NB4 (cell line): Measurements from ENCODE around the gene ELK4.

Source experiments
- POLR2A ChIP-seq: IDR thresholded peaks from 2 replicates; pipeline ENCODE4 v1.6.1; 2011; ENCODE audit warnings: mild to moderate bottlenecking; ENCODE audit not compliant: insufficient read length; ENCODE audit errors: extremely low read depth
- TF ChIP-seq, protein P1 (sequence below): IDR thresholded peaks from one replicate; pipeline ENCODE4 v1.5.1; 2012; ENCODE audit warnings: low read depth, low read length

DNA sequence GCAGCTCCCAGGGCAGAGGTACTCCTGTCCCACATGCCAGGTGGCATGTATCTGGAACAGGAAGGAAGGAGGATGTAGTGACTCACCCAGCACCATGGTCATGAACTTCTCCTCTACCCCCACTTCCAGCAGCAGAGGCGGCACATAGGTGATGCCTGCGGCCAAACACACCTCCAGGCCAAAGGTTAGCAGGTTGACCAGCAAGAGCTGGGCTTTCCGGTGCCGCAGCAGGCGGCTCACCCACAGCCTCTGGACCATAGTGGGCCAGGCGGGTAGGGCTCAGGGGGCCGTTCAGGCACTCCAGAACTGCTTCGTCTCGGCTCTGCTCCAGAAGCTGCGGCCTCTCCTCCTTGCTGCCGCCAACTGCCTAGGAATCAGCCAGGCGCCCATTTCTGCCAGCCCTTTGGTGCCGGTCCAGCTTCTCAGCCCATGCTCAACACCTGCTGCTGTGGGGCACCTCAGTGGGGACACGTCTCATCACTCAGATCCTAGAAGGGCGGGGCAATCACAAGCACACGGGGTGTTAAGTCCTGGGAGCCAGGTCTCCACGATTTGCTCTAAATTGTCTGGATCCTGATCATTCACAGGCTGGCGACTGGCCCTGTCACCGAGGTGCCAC is 32.7 kb upstream of the ELK4 start:
- TF ChIP-seq, protein P1, sequence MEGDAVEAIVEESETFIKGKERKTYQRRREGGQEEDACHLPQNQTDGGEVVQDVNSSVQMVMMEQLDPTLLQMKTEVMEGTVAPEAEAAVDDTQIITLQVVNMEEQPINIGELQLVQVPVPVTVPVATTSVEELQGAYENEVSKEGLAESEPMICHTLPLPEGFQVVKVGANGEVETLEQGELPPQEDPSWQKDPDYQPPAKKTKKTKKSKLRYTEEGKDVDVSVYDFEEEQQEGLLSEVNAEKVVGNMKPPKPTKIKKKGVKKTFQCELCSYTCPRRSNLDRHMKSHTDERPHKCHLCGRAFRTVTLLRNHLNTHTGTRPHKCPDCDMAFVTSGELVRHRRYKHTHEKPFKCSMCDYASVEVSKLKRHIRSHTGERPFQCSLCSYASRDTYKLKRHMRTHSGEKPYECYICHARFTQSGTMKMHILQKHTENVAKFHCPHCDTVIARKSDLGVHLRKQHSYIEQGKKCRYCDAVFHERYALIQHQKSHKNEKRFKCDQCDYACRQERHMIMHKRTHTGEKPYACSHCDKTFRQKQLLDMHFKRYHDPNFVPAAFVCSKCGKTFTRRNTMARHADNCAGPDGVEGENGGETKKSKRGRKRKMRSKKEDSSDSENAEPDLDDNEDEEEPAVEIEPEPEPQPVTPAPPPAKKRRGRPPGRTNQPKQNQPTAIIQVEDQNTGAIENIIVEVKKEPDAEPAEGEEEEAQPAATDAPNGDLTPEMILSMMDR, result no peak
- no peak for TF ChIP-seq POLR2A
